AG10803 (cell line): ENCODE data around the gene CNOT1.
A peak's percentile ranks its signal among the peaks of the same experiment; 100 is the strongest.

Experiments used
- DNase-seq: peaks from one replicate; pipeline ENCODE4 v3.0.0; 2010; ENCODE audit warnings: low read depth
- H3K4me3 ChIP-seq: 2 replicates; pipeline ENCODE4 v1.5.1; 2011; ENCODE audit warnings: mild to moderate bottlenecking, low read length, control low read depth
- CTCF ChIP-seq: conservative IDR thresholded peaks from 2 replicates; pipeline ENCODE4 v1.5.1; 2011; ENCODE audit warnings: mild to moderate bottlenecking, low read length, control low read depth, inconsistent platforms

CNOT1 gene

GRCh38 chr16:58518083-58518979 lies 111.3 kb downstream of the CNOT1 start:
- DNase-seq, result no peak
- no peak for TF ChIP-seq CTCF
- no peak overlapping the region for H3K4me3 ChIP-seq

- no peak for DNase-seq
- TF ChIP-seq CTCF, result no peak
- no peak overlapping the region; the same call in 1 of the 2 replicates for H3K4me3 ChIP-seq
These were observed 112.9 kb downstream of the CNOT1 start for GRCh38 chr16:58516768-58517107.

GRCh38 chr16:58515871-58516767 lies 113.5 kb downstream of the CNOT1 start:
- no peak for DNase-seq
- no peak for TF ChIP-seq CTCF
- peak overlapping the region; percentile 85 for H3K4me3 ChIP-seq

- no peak; the same call in 1 of the 2 replicates for TF ChIP-seq CTCF
- H3K4me3 ChIP-seq, result peak within 1 kb of the TSS; percentile 85
- DNase-seq, result peak; percentile 86
These were observed 114.3 kb downstream of the CNOT1 start, which contains the start of gene SETD6 for GRCh38 chr16:58515125-58515870. TSS of gene SETD6 (plus strand) at chr16:58515517. CDS start at chr16:58515538, 21 bp downstream.

- DNase-seq, result no peak
- H3K4me3 ChIP-seq, result no peak overlapping the region
- TF ChIP-seq CTCF, result no peak
These were observed 115.8 kb downstream of the CNOT1 start for GRCh38 chr16:58513874-58514273.

GRCh38 chr16:58511933-58512815 lies 117.5 kb downstream of the CNOT1 start:
- TF ChIP-seq CTCF, result peak; percentile 71
- DNase-seq, result peak; percentile 45
- H3K4me3 ChIP-seq, result no peak overlapping the region
